MV-4-11 (cell line): ENCODE measurements around the gene CAPN15.

ENCODE experiments used
- DNase-seq: peaks from one replicate; lab custom pipeline; 2025; lab: John Stamatoyannopoulos, UW

CAPN15 gene

GRCh38 chr16:507527-507926 lies 20.0 kb upstream of the CAPN15 start:
- DNase-seq = peak; percentile 96

- DNase-seq = no peak
Measured at GRCh38 chr16:507996-508395, 19.5 kb upstream of the CAPN15 start.

- DNase-seq = peak; percentile 92
Measured at GRCh38 chr16:508884-509736, 18.4 kb upstream of the CAPN15 start.

- DNase-seq = no peak
Measured at GRCh38 chr16:510066-510825, 17.3 kb upstream of the CAPN15 start.

- DNase-seq = no peak
Measured at GRCh38 chr16:512802-513201, 14.7 kb upstream of the CAPN15 start.

GRCh38 chr16:513950-514349 lies 13.6 kb upstream of the CAPN15 start:
- no peak for DNase-seq

GRCh38 chr16:515175-515938 lies 12.2 kb upstream of the CAPN15 start:
- no peak for DNase-seq

GRCh38 chr16:515939-516226 lies 11.6 kb upstream of the CAPN15 start:
- no peak for DNase-seq

- no peak for DNase-seq
Measured at GRCh38 chr16:516301-516700, 11.2 kb upstream of the CAPN15 start.

GRCh38 chr16:518858-519257 lies 8.7 kb upstream of the CAPN15 start:
- DNase-seq = no peak

- no peak for DNase-seq
Measured at GRCh38 chr16:519425-519824, 8.1 kb upstream of the CAPN15 start.

- DNase-seq = no peak
Measured at GRCh38 chr16:519841-520687, 7.4 kb upstream of the CAPN15 start.

GRCh38 chr16:520847-521246 lies 6.7 kb upstream of the CAPN15 start:
- DNase-seq = no peak

- no peak for DNase-seq
Measured at GRCh38 chr16:521381-522210, 5.9 kb upstream of the CAPN15 start.

- no peak for DNase-seq
Measured at GRCh38 chr16:522320-523096, 5.0 kb upstream of the CAPN15 start.

- no peak for DNase-seq
Measured at GRCh38 chr16:523097-523741, 4.3 kb upstream of the CAPN15 start.

- DNase-seq = no peak
Measured at GRCh38 chr16:524274-525040, 3.1 kb upstream of the CAPN15 start.

GRCh38 chr16:525123-525519 lies 2.4 kb upstream of the CAPN15 start:
- DNase-seq = no peak
